Liver (tissue), 9 donors: ENCODE measurements around the gene WRAP73. TPM values are rescaled to one million over a fixed set of nuclear protein-coding genes. Genes with fewer than 3 reads are reported as not detected.

Experiments used
- DNase-seq: peaks from one replicate; pipeline ENCODE4 v3.0.0-alpha.2; 2017; ENCODE audit warnings: low spot score
- H3K27ac ChIP-seq, 2 donors: one replicate each; pipeline ENCODE4 v1.7.0; 2013; ENCODE audit warnings: inconsistent platforms in 2 of 2, low read length in 2 of 2, control low read depth in 1 of 2, low read depth in 1 of 2, mild to moderate bottlenecking in 1 of 2
- H3K27me3 ChIP-seq, 4 donors: one replicate each; pipeline versions ENCODE4 v1.6.1 to v1.7.0; 2013; ENCODE audit warnings: low read length in 3 of 4, inconsistent platforms in 1 of 4, mild to moderate bottlenecking in 1 of 4, moderate library complexity in 1 of 4; ENCODE audit not compliant: control insufficient read depth in 4 of 4, insufficient read depth in 4 of 4
- H3K36me3 ChIP-seq, 4 donors: one replicate each; pipeline versions ENCODE4 v1.6.1 to v1.7.0; 2013; ENCODE audit warnings: low read length in 3 of 4, mild to moderate bottlenecking in 3 of 4, low read depth in 1 of 4, moderate library complexity in 1 of 4; ENCODE audit not compliant: control insufficient read depth in 4 of 4, insufficient read depth in 3 of 4
- H3K4me1 ChIP-seq, 4 donors: one replicate each; pipeline versions ENCODE4 v1.6.1 to v1.7.0; 2013; ENCODE audit warnings: low read length in 3 of 4, mild to moderate bottlenecking in 3 of 4, moderate library complexity in 1 of 4; ENCODE audit not compliant: control insufficient read depth in 4 of 4, insufficient read depth in 4 of 4
- H3K4me3 ChIP-seq, 3 donors: one replicate each; pipeline versions ENCODE4 v1.6.1 to v1.7.0; 2013; ENCODE audit warnings: low read length in 3 of 3, control low read depth in 1 of 3, low read depth in 1 of 3, mild to moderate bottlenecking in 1 of 3
- H3K9ac ChIP-seq, 2 donors: one replicate each; pipeline ENCODE4 v1.7.0; 2013; ENCODE audit warnings: low read length in 2 of 2, mild to moderate bottlenecking in 2 of 2, moderate library complexity in 2 of 2, control low read depth in 1 of 2, low read depth in 1 of 2
- H3K9me3 ChIP-seq, 4 donors: one replicate each; pipeline versions ENCODE4 v1.6.1 to v1.7.0; 2013; ENCODE audit warnings: low read length in 3 of 4; ENCODE audit not compliant: control insufficient read depth in 4 of 4
- EGR1 ChIP-seq, 2 donors: IDR thresholded peaks; 2 replicates each; pipeline ENCODE4 v1.6.1; 2016 to 2018; ENCODE audit warnings: antibody characterized with exemption in 2 of 2, low read depth in 2 of 2
- FOXA1 ChIP-seq: IDR thresholded peaks from 2 replicates; pipeline ENCODE4 v1.6.1; 2016; ENCODE audit warnings: antibody characterized with exemption
- FOXA2 ChIP-seq: IDR thresholded peaks from 2 replicates; pipeline ENCODE4 v1.6.1; 2016; ENCODE audit warnings: antibody characterized with exemption
- GABPA ChIP-seq, 2 donors: IDR thresholded peaks in 1 of 2; conservative IDR thresholded peaks in 1 of 2; 2 replicates each; pipeline ENCODE4 v1.6.1; 2016; ENCODE audit warnings: antibody characterized with exemption in 2 of 2, mild to moderate bottlenecking in 1 of 2, moderate library complexity in 1 of 2
- HNF4A ChIP-seq, 2 donors: conservative IDR thresholded peaks; 2 replicates each; pipeline ENCODE4 v1.6.1; 2016; ENCODE audit warnings: antibody characterized with exemption in 2 of 2, mild to moderate bottlenecking in 2 of 2
- HNF4G ChIP-seq: IDR thresholded peaks from 2 replicates; pipeline ENCODE4 v1.6.1; 2016; ENCODE audit warnings: antibody characterized with exemption
- NR2F2 ChIP-seq: IDR thresholded peaks from 2 replicates; pipeline ENCODE4 v1.6.1; 2016; ENCODE audit warnings: antibody characterized with exemption
- RAD21 ChIP-seq, 2 donors: IDR thresholded peaks; 2 replicates each; pipeline ENCODE4 v1.6.1; 2016; ENCODE audit warnings: antibody characterized with exemption in 2 of 2, mild to moderate bottlenecking in 2 of 2
- RXRA ChIP-seq, 2 donors: IDR thresholded peaks; 2 replicates each; pipeline ENCODE4 v1.6.1; 2017 to 2018; ENCODE audit warnings: antibody characterized with exemption in 2 of 2, mild to moderate bottlenecking in 1 of 2
- SP1 ChIP-seq: IDR thresholded peaks from 2 replicates; pipeline ENCODE4 v1.6.1; 2018; ENCODE audit warnings: antibody characterized with exemption, mild to moderate bottlenecking
- TAF1 ChIP-seq: conservative IDR thresholded peaks from 2 replicates; pipeline ENCODE4 v1.6.1; 2016; ENCODE audit warnings: antibody characterized with exemption, mild to moderate bottlenecking
- YY1 ChIP-seq: IDR thresholded peaks from 2 replicates; pipeline ENCODE4 v1.6.1; 2016; ENCODE audit warnings: antibody characterized with exemption, mild to moderate bottlenecking
- ZBTB33 ChIP-seq: IDR thresholded peaks from 2 replicates; pipeline ENCODE4 v1.6.1; 2016; ENCODE audit warnings: antibody characterized with exemption
- WGBS: extraction: QIAGEN DNeasy Blood & Tissue Kit; methylation state at CpG from one replicate; pipeline ENCODE4 v1.1.7; 2013; 5-methylcytosine and 5-hydroxymethylcytosine counted together
- polyA plus RNA-seq, 2 donors: library from polyadenylated mRNA; stranded (reverse) in 1 of 2; unstranded in 1 of 2; fragments of 200-250 nt in 1 of 2; fragments of >200 nt in 1 of 2; fragmentation: Nextera tagmentation in 1 of 2; extraction: Ambion mirVana in 1 of 2; gene quantifications; one replicate each; pipeline versions ENCODE4 v1.2.1 to v1.2.3, GENCODE V29; 2013 to 2015
- total RNA-seq, 2 donors: library from RNA; depleted of rRNA; stranded (reverse); fragments of >200 nt; gene quantifications; one replicate each; pipeline ENCODE4 v1.2.3, GENCODE V29; 2014
- TF ChIP-seq, protein P1 (sequence below): IDR thresholded peaks from 2 replicates; pipeline ENCODE4 v1.6.1; 2016; ENCODE audit warnings: antibody characterized with exemption, mild to moderate bottlenecking
- TF ChIP-seq, protein P2 (sequence below): IDR thresholded peaks from 2 replicates; pipeline ENCODE4 v1.6.1; 2016; ENCODE audit warnings: antibody characterized with exemption
- TF ChIP-seq, protein P3 (sequence below): IDR thresholded peaks from 2 replicates; pipeline ENCODE4 v1.6.1; 2016; ENCODE audit warnings: antibody characterized with exemption
- TF ChIP-seq, protein P4 (sequence below): fragments of 150-350 bp; IDR thresholded peaks from 2 replicates; pipeline ENCODE4 v1.5.1; 2017; ENCODE audit warnings: improper control_type of control experiment, low read depth, low read length; ENCODE audit not compliant: missing input control
- donor health status: healthy.
- donor health status: healthy.
- donor health status: healthy.
- donor health status: healthy.
- donor health status: healthy.

The WRAP73 gene
- total and polyA plus RNA-seq, 4 donors = 7.6 to 14.6 (median 10.0) TPM

DNA sequence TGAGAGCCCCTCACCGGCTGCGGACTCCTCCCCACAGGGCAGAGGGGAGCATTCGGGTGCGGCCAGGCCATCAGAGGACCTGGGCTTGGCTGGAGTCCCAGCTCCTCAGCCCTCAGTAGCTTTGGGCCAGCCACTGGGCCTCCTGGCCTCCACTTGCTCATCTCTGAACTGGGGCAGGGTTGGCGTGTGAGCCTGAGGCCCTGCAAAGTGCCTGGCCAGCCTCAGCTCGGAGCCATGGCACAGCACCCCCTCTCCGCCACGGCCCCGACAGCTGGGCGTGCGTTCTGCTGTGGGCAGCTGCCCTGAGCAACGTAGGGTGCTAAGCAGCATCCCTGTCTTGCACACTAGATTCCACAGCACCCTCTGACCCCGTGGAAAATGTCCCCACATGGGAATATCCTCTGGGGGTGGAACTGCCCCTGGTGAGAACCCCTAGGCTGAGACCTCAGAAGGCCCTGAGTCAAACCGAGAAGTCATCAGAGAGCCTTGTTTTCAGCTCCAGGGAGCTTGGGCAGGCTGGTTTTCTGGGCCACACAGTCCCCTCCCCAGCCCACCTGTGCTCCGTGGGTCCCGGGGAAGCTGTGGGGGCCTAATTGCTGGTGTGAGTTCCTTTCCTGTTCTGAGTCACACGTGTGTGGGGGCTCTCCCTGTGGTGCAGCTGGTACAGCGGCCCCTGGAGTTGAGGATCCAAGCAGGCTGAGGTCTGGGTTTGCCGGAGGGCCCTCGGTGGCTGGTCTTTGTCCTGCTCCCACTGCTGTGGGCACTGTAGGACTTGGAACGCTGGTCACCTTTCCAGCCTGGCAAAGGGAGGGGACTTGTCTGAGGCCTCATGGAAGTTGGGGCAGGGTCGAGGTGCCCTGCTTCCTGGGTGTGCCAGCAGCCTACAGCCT is 26.9 kb upstream of the WRAP73 start:
- Histone ChIP-seq H3K27me3 (no peaks in the 10 kb centered on the region), H3K4me3 (no peak overlapping the region), H3K9ac (no peak overlapping the region), H3K4me1 (no peaks in the 10 kb centered on the region), H3K36me3 (no peaks in the 10 kb centered on the region), H3K27ac (peak overlapping the region; percentile 28 to 61), H3K9me3 (no peaks in the 10 kb centered on the region)
- no peak for TF ChIP-seq FOXA2
- TF ChIP-seq YY1 = no peak
- TF ChIP-seq, protein P1, sequence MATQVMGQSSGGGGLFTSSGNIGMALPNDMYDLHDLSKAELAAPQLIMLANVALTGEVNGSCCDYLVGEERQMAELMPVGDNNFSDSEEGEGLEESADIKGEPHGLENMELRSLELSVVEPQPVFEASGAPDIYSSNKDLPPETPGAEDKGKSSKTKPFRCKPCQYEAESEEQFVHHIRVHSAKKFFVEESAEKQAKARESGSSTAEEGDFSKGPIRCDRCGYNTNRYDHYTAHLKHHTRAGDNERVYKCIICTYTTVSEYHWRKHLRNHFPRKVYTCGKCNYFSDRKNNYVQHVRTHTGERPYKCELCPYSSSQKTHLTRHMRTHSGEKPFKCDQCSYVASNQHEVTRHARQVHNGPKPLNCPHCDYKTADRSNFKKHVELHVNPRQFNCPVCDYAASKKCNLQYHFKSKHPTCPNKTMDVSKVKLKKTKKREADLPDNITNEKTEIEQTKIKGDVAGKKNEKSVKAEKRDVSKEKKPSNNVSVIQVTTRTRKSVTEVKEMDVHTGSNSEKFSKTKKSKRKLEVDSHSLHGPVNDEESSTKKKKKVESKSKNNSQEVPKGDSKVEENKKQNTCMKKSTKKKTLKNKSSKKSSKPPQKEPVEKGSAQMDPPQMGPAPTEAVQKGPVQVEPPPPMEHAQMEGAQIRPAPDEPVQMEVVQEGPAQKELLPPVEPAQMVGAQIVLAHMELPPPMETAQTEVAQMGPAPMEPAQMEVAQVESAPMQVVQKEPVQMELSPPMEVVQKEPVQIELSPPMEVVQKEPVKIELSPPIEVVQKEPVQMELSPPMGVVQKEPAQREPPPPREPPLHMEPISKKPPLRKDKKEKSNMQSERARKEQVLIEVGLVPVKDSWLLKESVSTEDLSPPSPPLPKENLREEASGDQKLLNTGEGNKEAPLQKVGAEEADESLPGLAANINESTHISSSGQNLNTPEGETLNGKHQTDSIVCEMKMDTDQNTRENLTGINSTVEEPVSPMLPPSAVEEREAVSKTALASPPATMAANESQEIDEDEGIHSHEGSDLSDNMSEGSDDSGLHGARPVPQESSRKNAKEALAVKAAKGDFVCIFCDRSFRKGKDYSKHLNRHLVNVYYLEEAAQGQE = no peak
- TF ChIP-seq, protein P2, sequence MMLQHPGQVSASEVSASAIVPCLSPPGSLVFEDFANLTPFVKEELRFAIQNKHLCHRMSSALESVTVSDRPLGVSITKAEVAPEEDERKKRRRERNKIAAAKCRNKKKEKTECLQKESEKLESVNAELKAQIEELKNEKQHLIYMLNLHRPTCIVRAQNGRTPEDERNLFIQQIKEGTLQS = no peak
- TF ChIP-seq ZBTB33 = no peak
- TF ChIP-seq, protein P3, sequence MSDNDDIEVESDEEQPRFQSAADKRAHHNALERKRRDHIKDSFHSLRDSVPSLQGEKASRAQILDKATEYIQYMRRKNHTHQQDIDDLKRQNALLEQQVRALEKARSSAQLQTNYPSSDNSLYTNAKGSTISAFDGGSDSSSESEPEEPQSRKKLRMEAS = no peak
- no peak for TF ChIP-seq RXRA (IDR thresholded peaks at IDR 0.05)
- TF ChIP-seq HNF4G = no peak
- no peak for TF ChIP-seq RAD21 (IDR thresholded peaks at IDR 0.05)
- no peak for TF ChIP-seq NR2F2
- TF ChIP-seq, protein P4, sequence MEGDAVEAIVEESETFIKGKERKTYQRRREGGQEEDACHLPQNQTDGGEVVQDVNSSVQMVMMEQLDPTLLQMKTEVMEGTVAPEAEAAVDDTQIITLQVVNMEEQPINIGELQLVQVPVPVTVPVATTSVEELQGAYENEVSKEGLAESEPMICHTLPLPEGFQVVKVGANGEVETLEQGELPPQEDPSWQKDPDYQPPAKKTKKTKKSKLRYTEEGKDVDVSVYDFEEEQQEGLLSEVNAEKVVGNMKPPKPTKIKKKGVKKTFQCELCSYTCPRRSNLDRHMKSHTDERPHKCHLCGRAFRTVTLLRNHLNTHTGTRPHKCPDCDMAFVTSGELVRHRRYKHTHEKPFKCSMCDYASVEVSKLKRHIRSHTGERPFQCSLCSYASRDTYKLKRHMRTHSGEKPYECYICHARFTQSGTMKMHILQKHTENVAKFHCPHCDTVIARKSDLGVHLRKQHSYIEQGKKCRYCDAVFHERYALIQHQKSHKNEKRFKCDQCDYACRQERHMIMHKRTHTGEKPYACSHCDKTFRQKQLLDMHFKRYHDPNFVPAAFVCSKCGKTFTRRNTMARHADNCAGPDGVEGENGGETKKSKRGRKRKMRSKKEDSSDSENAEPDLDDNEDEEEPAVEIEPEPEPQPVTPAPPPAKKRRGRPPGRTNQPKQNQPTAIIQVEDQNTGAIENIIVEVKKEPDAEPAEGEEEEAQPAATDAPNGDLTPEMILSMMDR = no peak
- TF ChIP-seq HNF4A (conservative IDR thresholded peaks at IDR 0.05) = no peak
- no peak for TF ChIP-seq GABPA (IDR thresholded peaks at IDR 0.05 in 1 of 2, conservative IDR thresholded peaks at IDR 0.05 in 1 of 2)
- WGBS = 78% methylated on average over 22 of the region's 22 CpGs
- no peak for DNase-seq

GRCh38 chr1:3675436-3675835 is 25.5 kb upstream of the WRAP73 start:
- H3K27ac ChIP-seq = no peak overlapping the region
- H3K9ac ChIP-seq = no peak overlapping the region
- H3K9me3 ChIP-seq = no peaks in the 10 kb centered on the region
- H3K27me3 ChIP-seq = no peaks in the 10 kb centered on the region
- no peak for DNase-seq
- H3K4me3 ChIP-seq = no peak overlapping the region
- TF ChIP-seq NR2F2 = no peak
- no peak for TF ChIP-seq HNF4G
- no peak for TF ChIP-seq GABPA (IDR thresholded peaks at IDR 0.05 in 1 of 2, conservative IDR thresholded peaks at IDR 0.05 in 1 of 2)
- TF ChIP-seq HNF4A (conservative IDR thresholded peaks at IDR 0.05) = no peak
- TF ChIP-seq FOXA1 = no peak
- TF ChIP-seq, protein P1 = no peak
- TF ChIP-seq EGR1 (IDR thresholded peaks at IDR 0.05; ENCODE audit: low read depth in 2 of 2) = no peak
- TF ChIP-seq, protein P2 = no peak
- TF ChIP-seq RAD21 (IDR thresholded peaks at IDR 0.05) = no peak
- TF ChIP-seq TAF1 = no peak
- no peak for TF ChIP-seq RXRA (IDR thresholded peaks at IDR 0.05)
- TF ChIP-seq SP1 = no peak
- TF ChIP-seq YY1 = no peak
- TF ChIP-seq, protein P3 = no peak
- no peaks in the 10 kb centered on the region for H3K4me1 ChIP-seq
- 87% methylated on average over 11 of the region's 11 CpGs for WGBS
- H3K36me3 ChIP-seq = no peaks in the 10 kb centered on the region
